Measurements from ENCODE around the gene PRDM1.

DNA sequence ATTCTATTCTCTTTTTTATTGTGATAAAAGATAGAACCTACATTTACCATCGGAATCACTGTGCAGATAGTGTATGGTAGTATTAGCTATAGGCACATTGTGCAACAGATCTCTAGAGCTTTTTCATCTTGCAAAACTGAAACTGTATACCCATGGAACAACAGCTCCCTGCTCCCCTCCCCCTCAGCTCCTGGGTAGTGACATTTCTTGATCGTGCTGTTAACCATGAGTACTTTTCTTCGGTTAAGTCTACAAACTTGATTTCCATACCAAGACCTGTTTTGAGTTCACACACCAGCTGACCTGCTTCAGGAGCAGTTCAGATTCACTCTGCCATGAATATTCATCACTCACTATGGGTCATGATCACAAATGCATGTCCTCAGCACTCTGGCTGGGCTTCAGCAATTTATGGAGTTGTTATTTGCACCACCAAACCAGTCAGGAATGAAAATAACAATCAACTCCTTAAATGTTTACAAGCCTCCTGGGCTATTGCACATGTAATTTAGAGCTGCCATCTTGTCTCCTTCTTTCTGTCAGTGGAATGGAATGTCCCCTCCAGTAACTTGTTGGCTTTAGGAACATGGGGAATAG is 32.8 kb downstream of the PRDM1 start:
- TF ChIP-seq CTCF (IDR thresholded peaks at IDR 0.05), result no peak
- TF ChIP-seq POLR2A (IDR thresholded peaks at IDR 0.05), result no peak

Data from heart left ventricle (tissue), 13 donors.